HG02571 (cell line): ENCODE data around the gene PTRH2.

Source experiments
- ATAC-seq: cut with Tn5 transposase; IDR thresholded peaks from one replicate; pipeline ENCODE4 v1.9.1; 2021; ENCODE audit warnings: mild to moderate bottlenecking, moderate library complexity; ENCODE audit not compliant: unreplicated experiment

The PTRH2 gene

GRCh38 chr17:59722623-59723022, 15.4 kb upstream of the PTRH2 start:
- no peak for ATAC-seq

GRCh38 chr17:59719526-59719925, 12.3 kb upstream of the PTRH2 start:
- ATAC-seq: no peak

- ATAC-seq: no peak
Measured at GRCh38 chr17:59716427-59716826, 9.2 kb upstream of the PTRH2 start.

- ATAC-seq: no peak
Measured at GRCh38 chr17:59714255-59714654, 7.0 kb upstream of the PTRH2 start.

- ATAC-seq: no peak
Measured at GRCh38 chr17:59712862-59713261, 5.6 kb upstream of the PTRH2 start.

GRCh38 chr17:59711936-59712335, 4.7 kb upstream of the PTRH2 start:
- ATAC-seq: no peak

GRCh38 chr17:59707971-59708430, 771 bp upstream of the PTRH2 start:
- ATAC-seq: no peak

- ATAC-seq: no peak
Measured at GRCh38 chr17:59702304-59702703, 4.9 kb downstream of the PTRH2 start.

- no peak for ATAC-seq
Measured at GRCh38 chr17:59699786-59700185, 7.4 kb downstream of the PTRH2 start.

- ATAC-seq: no peak
Measured at GRCh38 chr17:59699218-59699617, 8.0 kb downstream of the PTRH2 start.

- no peak for ATAC-seq
Measured at GRCh38 chr17:59698143-59698542, 9.1 kb downstream of the PTRH2 start.

GRCh38 chr17:59696682-59697277, 10.4 kb downstream of the PTRH2 start:
- ATAC-seq: no peak

- ATAC-seq: no peak
Measured at GRCh38 chr17:59695945-59696681, 11.1 kb downstream of the PTRH2 start.

GRCh38 chr17:59694344-59694743, 12.9 kb downstream of the PTRH2 start:
- no peak for ATAC-seq

GRCh38 chr17:59693582-59693981, 13.6 kb downstream of the PTRH2 start:
- ATAC-seq: no peak

GRCh38 chr17:59688496-59688895, 18.7 kb downstream of the PTRH2 start:
- no peak for ATAC-seq

- no peak for ATAC-seq
Measured at GRCh38 chr17:59688008-59688407, 19.2 kb downstream of the PTRH2 start.

GRCh38 chr17:59684967-59685366, 22.3 kb downstream of the PTRH2 start:
- ATAC-seq: no peak

GRCh38 chr17:59683283-59683682, 23.9 kb downstream of the PTRH2 start:
- ATAC-seq: no peak

GRCh38 chr17:59680314-59680713, 26.9 kb downstream of the PTRH2 start:
- ATAC-seq: no peak

- ATAC-seq: no peak
Measured at GRCh38 chr17:59678918-59679317, 28.3 kb downstream of the PTRH2 start.

GRCh38 chr17:59676716-59677115, 30.5 kb downstream of the PTRH2 start:
- ATAC-seq: no peak

GRCh38 chr17:59675231-59675630, 32.0 kb downstream of the PTRH2 start:
- ATAC-seq: no peak
